T-helper 9 cell (primary cell): ENCODE data around the gene TSHZ1.
"Not testable (repeated sequence)": the region's sequence is repeated elsewhere in the genome, so short reads cannot be mapped to it uniquely, and the experiment has no call there.

Experiments
- DNase-seq: peaks from one replicate; pipeline ENCODE4 v3.0.0-alpha.2; 2020

Gene TSHZ1

DNA sequence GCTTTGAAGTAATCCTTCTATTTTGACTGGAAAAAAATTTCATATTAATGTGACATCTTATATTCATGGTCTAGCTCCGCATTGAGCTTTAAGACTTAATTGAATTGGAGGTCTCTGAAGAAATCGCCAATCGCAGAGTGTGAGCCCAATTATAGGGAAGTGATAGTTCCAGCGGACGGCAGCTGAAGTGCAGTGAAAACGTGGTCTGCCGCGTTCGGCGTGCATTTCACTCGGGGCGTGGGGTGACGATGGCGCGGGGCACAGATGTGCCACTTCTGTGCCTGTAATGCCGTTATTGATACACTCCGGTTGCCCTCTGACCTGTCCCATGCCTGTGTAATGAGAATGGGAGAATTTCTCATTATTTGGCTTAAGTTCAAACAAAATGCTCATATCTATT lies 106.7 kb downstream of the TSHZ1 start:
- no peak for DNase-seq

DNA sequence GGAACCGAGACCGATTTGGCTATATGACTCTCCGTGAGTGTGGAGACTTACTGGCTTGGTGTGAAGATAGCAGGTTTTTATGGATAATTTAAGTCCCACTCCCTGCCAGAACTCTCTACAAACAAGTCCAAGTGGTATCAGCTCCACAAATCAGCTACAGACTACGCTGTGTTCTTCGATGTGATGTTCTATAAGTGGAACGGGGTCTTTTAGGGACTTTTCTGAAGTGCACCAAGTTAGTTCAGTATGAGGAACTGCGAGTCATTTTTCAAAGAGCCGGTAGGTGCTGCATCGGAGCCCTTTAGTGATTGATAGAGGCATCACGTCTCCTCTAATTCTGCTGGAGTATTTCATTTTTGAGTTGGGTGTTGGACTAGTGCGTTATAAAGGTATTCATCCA lies 107.1 kb downstream of the TSHZ1 start:
- no peak for DNase-seq

- DNase-seq = no peak
Measured at GRCh38 chr18:75319905-75320304, 109.3 kb downstream of the TSHZ1 start.

- no peak for DNase-seq
Measured at GRCh38 chr18:75320506-75320905, 109.9 kb downstream of the TSHZ1 start.

GRCh38 chr18:75321431-75321830 lies 110.8 kb downstream of the TSHZ1 start:
- no peak for DNase-seq

- DNase-seq = no peak
Measured at GRCh38 chr18:75322206-75322605, 111.6 kb downstream of the TSHZ1 start.

- DNase-seq = no peak
Measured at GRCh38 chr18:75323821-75324585, 113.4 kb downstream of the TSHZ1 start.

DNA sequence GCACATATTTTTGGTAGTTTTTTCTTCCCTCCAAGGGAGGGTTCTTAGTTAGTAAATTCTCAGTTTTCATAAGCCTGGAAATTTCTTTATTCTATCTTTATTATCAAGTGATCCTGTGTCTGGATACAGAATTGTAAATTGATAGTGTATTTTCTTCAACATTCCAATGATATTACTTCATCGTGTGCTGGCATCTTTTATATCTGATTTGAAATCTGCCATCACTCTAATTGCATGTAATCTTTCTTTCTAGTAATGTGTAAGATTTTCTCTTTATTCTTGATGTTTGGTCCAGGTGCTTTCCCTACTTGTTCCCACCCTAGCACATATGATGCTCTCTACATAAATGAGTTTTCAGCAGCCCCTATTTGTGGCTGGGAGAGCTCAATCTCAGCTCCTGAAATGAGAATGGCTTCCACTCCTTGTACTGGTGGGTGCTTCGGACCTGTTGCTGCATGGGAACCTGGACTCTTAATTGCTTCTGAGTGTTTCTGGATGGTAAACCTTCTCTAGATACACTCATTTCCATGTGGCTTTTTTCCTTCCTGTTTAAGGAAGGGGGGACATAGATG lies 114.2 kb downstream of the TSHZ1 start:
- no peak for DNase-seq

GRCh38 chr18:75329753-75330152 lies 119.2 kb downstream of the TSHZ1 start:
- DNase-seq = not testable (repeated sequence)

DNA sequence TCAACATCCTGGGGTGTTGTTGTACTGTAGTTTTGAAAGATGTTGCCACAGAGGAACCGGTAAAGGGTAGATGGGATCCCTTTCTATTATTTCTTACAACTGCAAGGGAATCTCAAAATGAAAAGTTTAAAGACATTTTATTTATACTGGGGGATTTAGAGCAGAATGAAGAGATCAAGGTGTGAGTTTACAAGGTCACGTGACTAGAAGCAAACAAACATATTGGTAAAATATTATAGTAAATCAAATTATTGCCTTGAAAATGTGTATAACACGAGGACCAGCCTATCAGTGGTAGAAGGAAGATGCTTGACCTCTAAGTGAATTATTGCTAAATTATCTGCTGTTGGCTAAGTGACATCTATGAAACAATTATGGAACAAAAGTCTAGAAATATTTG lies 119.7 kb downstream of the TSHZ1 start:
- no peak for DNase-seq

- no peak for DNase-seq
Measured at GRCh38 chr18:75334869-75335268, 124.3 kb downstream of the TSHZ1 start.

DNA sequence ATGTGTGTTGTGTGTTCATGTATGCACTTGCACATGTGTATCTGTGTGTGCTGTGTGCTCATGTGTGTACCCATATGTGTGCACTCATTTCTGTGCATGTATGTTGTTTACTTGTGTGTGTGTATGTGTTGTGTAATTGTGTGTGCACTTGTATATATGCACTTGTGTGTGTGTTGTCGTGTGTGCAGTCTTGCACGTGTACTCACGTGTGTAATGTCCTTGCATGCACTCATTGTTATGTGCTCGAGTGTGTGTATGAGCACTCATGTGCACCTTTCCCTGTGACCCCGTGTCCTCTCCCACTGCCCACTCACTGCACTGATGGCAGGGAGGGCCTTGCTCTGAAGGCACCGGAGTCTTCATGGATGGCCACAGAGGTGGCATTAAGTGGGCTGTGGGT lies 124.9 kb downstream of the TSHZ1 start:
- no peak for DNase-seq

- no peak for DNase-seq
Measured at GRCh38 chr18:75336767-75337166, 126.2 kb downstream of the TSHZ1 start.

DNA sequence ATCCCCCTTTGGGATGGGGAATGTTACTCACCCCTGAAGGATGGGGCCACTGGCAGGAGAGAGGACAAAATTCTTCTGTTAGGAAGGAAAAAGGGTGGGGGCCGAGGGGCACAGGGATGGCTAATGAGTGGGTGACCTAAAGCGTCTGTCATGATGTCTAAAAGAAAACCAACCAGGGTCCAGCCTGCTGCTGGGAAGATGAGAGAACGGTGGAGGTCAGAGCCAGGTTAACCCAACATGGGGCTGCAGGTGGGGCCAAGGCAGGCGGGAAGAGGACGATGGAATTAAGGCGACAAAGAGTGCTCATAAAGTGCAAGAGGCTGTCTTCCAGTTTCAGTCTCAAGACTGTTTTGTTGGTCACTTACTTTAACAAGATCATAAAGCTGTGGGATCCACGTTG lies 126.8 kb downstream of the TSHZ1 start:
- no peak for DNase-seq

DNA sequence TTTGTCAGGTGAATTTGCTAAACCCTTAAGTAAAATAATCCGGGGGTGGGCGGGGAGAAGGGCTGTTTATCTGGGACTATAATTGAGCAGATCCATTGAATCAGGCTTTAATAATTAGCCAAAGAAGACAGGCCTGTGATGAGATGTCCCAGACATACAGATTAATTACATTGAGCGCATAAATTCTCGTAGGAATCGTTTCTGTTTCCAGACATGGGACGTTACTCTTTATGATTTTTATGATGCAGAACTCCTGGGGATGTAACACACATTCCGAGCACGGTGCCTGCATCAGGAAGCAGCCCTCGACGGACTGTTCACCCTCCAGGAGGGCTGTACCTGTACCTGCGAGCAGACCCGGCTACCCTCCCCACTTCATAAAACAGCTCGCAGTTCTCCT lies 128.0 kb downstream of the TSHZ1 start:
- DNase-seq = no peak
